A673 (cell line): ENCODE measurements around the gene ACSS2. TPM values are rescaled to one million over a fixed set of nuclear protein-coding genes. Genes with fewer than 3 reads are reported as not detected.

Experiments used
- BruUV-seq: library from RNA; stranded (reverse); fragments of 400-500 nt; replicated peaks from 2 replicates; lab custom pipeline; 2021; lab: Mats Ljungman, UMichigan
- CTCF ChIA-PET: fragments of 300-600 bp; sonication (Branson Sonifier 250); formaldehyde crosslinking; loops from one replicate; lab custom pipeline; 2022; ENCODE audit warnings: antibody characterized with exemption; lab: Charles Lee
- POLR2A ChIA-PET: fragments of 300-600 bp; sonication (Branson Sonifier 250); formaldehyde crosslinking; loops from one replicate; lab custom pipeline; 2022; ENCODE audit warnings: antibody characterized with exemption; ENCODE audit not compliant: low non-redundant PET; lab: Charles Lee
- DNase-seq: peaks from one replicate; pipeline ENCODE4 v3.0.0-alpha.2; 2015; ENCODE audit warnings: low spot score
- H3K27ac ChIP-seq: fragments of 200-600 bp; sonication (generic); 2 replicates; pipeline ENCODE4 v1.5.1; 2016; ENCODE audit warnings: mixed run types, low read depth, mild to moderate bottlenecking, mixed read lengths, antibody characterized with exemption, low read length; ENCODE audit not compliant: poor library complexity, severe bottlenecking
- H3K27me3 ChIP-seq: fragments of 200-600 bp; sonication (generic); replicated peaks from 2 replicates; pipeline ENCODE4 v1.6.1; 2017; ENCODE audit warnings: mixed run types, low read depth, mild to moderate bottlenecking, mixed read lengths, antibody characterized with exemption, low read length; ENCODE audit not compliant: insufficient read depth, poor library complexity
- H3K36me3 ChIP-seq: fragments of 200-600 bp; sonication (generic); 2 replicates; pipeline ENCODE4 v1.6.1; 2016; ENCODE audit warnings: mixed run types, mild to moderate bottlenecking, mixed read lengths, antibody characterized with exemption, low read length; ENCODE audit not compliant: insufficient read depth, poor library complexity, severe bottlenecking
- H3K4me1 ChIP-seq: fragments of 200-600 bp; sonication (generic); 2 replicates; pipeline ENCODE4 v1.6.1; 2017; ENCODE audit warnings: mixed run types, mild to moderate bottlenecking, mixed read lengths, antibody characterized with exemption, low read length; ENCODE audit not compliant: insufficient read depth, poor library complexity, severe bottlenecking
- H3K4me3 ChIP-seq: fragments of 200-600 bp; sonication (generic); 2 replicates; pipeline ENCODE4 v1.5.1; 2016; ENCODE audit warnings: low read depth, mixed run types, mild to moderate bottlenecking, mixed read lengths, low read length; ENCODE audit not compliant: poor library complexity, severe bottlenecking
- H3K9me3 ChIP-seq: fragments of 200-600 bp; sonication (generic); 2 replicates; pipeline ENCODE4 v1.6.1; 2016; ENCODE audit warnings: mixed run types, low read depth, mild to moderate bottlenecking, mixed read lengths, antibody characterized with exemption, low read length; ENCODE audit not compliant: poor library complexity, severe bottlenecking
- EZH2 ChIP-seq: fragments of 200-600 bp; sonication (generic); IDR thresholded peaks from 2 replicates; pipeline ENCODE4 v1.6.1; 2017; ENCODE audit warnings: borderline replicate concordance, low read depth, mild to moderate bottlenecking, mixed read lengths, antibody characterized with exemption, low read length; ENCODE audit not compliant: poor library complexity, severe bottlenecking
- intact Hi-C: fragments of 100-400 bp; cut with micrococcal nuclease; formaldehyde crosslinking; loops from one replicate; pipeline ENCODE4 v1.10.0; 2022; ENCODE audit not compliant: unreplicated experiment
- total RNA-seq: library from RNA; stranded (reverse); gene quantifications from 2 replicates; pipeline ENCODE4 v1.2.3, GENCODE V29; 2021
- TF ChIP-seq, protein P1 (sequence below): fragments of 300-800, 200-600 bp; sonication (generic); conservative IDR thresholded peaks from 2 replicates; pipeline ENCODE4 v1.5.1; 2017; ENCODE audit warnings: low read depth, mild to moderate bottlenecking, antibody characterized with exemption, low read length, moderate library complexity, mixed read lengths

Gene ACSS2
- total RNA-seq, 1 experiment from 2014 or later: 28.7 TPM

DNA sequence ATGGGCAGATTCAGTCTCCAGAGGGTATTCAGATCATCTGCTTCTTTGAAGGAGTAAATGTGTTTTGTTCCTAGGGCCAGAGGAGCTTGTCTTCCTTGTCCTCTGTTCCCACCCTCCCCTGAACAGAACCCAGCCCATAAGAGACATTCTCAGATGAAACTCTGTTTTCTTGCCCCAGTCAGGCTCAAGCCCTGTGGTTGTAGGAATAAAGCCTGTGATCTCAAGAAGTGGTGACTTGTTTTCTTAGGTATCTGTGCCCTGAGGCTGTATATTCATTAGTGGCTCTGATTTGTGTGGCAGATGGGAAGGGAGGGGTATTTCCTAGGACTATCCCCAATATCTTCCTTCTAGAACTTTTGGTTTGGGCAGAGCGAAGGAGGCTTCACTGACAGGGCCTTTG is 51.3 kb downstream of the ACSS2 start:
- Histone ChIP-seq H3K36me3 (peaks cover 74% of the 10 kb centered on the region), H3K27ac (no peak overlapping the region), H3K4me3 (no peak overlapping the region), H3K27me3 (no peaks in the 10 kb centered on the region), H3K9me3 (no peaks in the 10 kb centered on the region), H3K4me1 (peaks cover 4% of the 10 kb centered on the region)
- TF ChIP-seq, protein P1, sequence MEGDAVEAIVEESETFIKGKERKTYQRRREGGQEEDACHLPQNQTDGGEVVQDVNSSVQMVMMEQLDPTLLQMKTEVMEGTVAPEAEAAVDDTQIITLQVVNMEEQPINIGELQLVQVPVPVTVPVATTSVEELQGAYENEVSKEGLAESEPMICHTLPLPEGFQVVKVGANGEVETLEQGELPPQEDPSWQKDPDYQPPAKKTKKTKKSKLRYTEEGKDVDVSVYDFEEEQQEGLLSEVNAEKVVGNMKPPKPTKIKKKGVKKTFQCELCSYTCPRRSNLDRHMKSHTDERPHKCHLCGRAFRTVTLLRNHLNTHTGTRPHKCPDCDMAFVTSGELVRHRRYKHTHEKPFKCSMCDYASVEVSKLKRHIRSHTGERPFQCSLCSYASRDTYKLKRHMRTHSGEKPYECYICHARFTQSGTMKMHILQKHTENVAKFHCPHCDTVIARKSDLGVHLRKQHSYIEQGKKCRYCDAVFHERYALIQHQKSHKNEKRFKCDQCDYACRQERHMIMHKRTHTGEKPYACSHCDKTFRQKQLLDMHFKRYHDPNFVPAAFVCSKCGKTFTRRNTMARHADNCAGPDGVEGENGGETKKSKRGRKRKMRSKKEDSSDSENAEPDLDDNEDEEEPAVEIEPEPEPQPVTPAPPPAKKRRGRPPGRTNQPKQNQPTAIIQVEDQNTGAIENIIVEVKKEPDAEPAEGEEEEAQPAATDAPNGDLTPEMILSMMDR: no peak
- TF ChIP-seq EZH2: no peak
- BruUV-seq: no TSS peak
- ChIA-PET POLR2A (no interaction called here), CTCF (no interaction called here)
- no peak for DNase-seq
- intact Hi-C loops: no loop called here

GRCh38 chr20:34928411-34928810 is 52.0 kb downstream of the ACSS2 start:
- intact Hi-C loops: no loop called here
- CTCF ChIA-PET: no interaction called here
- POLR2A ChIA-PET: no interaction called here
- no peak overlapping the region for H3K27ac ChIP-seq
- BruUV-seq: no TSS peak
- H3K4me1 ChIP-seq: peaks cover 4% of the 10 kb centered on the region
- H3K36me3 ChIP-seq: peaks cover 67% of the 10 kb centered on the region
- no peak for TF ChIP-seq EZH2
- TF ChIP-seq, protein P1: no peak
- no peak for DNase-seq
- no peak overlapping the region for H3K4me3 ChIP-seq
- no peaks in the 10 kb centered on the region for H3K9me3 ChIP-seq
- no peaks in the 10 kb centered on the region for H3K27me3 ChIP-seq

GRCh38 chr20:34931771-34932170 is 55.4 kb downstream of the ACSS2 start:
- no peak overlapping the region for H3K27ac ChIP-seq
- DNase-seq: no peak
- no TSS peak for BruUV-seq
- H3K36me3 ChIP-seq: peaks cover 39% of the 10 kb centered on the region
- H3K9me3 ChIP-seq: no peaks in the 10 kb centered on the region
- ChIA-PET POLR2A (no interaction called here), CTCF (no interaction called here)
- TF ChIP-seq, protein P1: no peak
- TF ChIP-seq EZH2: no peak
- H3K4me3 ChIP-seq: no peak overlapping the region
- no peaks in the 10 kb centered on the region for H3K4me1 ChIP-seq
- no peaks in the 10 kb centered on the region for H3K27me3 ChIP-seq
- intact Hi-C loops: no loop called here
